Breast epithelium (tissue), 4 donors: ENCODE data around the gene GRPR. TPM values are rescaled to one million over a fixed set of nuclear protein-coding genes. Genes with fewer than 3 reads are reported as not detected.
"Not testable (repeated sequence)": the region's sequence is repeated elsewhere in the genome, so short reads cannot be mapped to it uniquely, and the experiment has no call there.

ENCODE experiments used
- DNase-seq, 2 donors: peaks; one replicate each; pipeline ENCODE4 v3.0.0-alpha.2; 2019; ENCODE audit warnings: low spot score in 2 of 2
- H3K27ac ChIP-seq, 2 donors: fragments of 200-600 bp; sonication (generic) in 1 of 2; one replicate each; pipeline ENCODE4 v1.5.1; 2016 to 2019; ENCODE audit warnings: mild to moderate bottlenecking in 1 of 2
- H3K27me3 ChIP-seq, 2 donors: fragments of 200-600 bp; sonication (generic) in 1 of 2; one replicate each; pipeline versions ENCODE4 v1.5.1 to v1.6.0; 2017 to 2019; ENCODE audit warnings: control low read depth in 1 of 2, mild to moderate bottlenecking in 1 of 2
- H3K36me3 ChIP-seq: fragments of 200-600 bp; one replicate; pipeline ENCODE4 v1.5.1; 2019
- H3K4me1 ChIP-seq, 2 donors: fragments of 200-600 bp; sonication (generic); one replicate each; pipeline ENCODE4 v1.5.1; 2016 to 2019; ENCODE audit warnings: control low read depth in 1 of 2
- H3K4me3 ChIP-seq, 3 donors: fragments of 200-600 bp; sonication (generic); 1 replicate in 2 of 3; 2 replicates in 1 of 3; pipeline ENCODE4 v1.5.1; 2016 to 2019; ENCODE audit warnings: mild to moderate bottlenecking in 3 of 3, moderate library complexity in 2 of 3
- H3K9me3 ChIP-seq, 2 donors: fragments of 200-600 bp; sonication (generic) in 1 of 2; one replicate each; pipeline ENCODE4 v1.5.1; 2016 to 2019; ENCODE audit warnings: control low read depth in 1 of 2
- CTCF ChIP-seq, 3 donors: fragments of 450-650 bp; IDR thresholded peaks; one replicate each; pipeline ENCODE4 v1.5.1; 2016 to 2017; ENCODE audit warnings: antibody characterized with exemption in 3 of 3, mild to moderate bottlenecking in 3 of 3, moderate library complexity in 3 of 3
- POLR2A ChIP-seq: fragments of 450-650 bp; IDR thresholded peaks from one replicate; pipeline ENCODE4 v1.6.1; 2016; ENCODE audit warnings: antibody characterized with exemption, mild to moderate bottlenecking, moderate library complexity
- POLR2AphosphoS5 ChIP-seq, 3 donors: sonication (generic); formaldehyde crosslinking; IDR thresholded peaks; one replicate each; pipeline ENCODE4 v1.6.1; 2017; ENCODE audit warnings: antibody characterized with exemption in 3 of 3
- intact Hi-C: fragments of 100-400 bp; cut with DNase I; formaldehyde crosslinking; loops from one replicate; pipeline ENCODE4 v1.15.1; 2023; ENCODE audit warnings: low total_unique reads
- total RNA-seq, 3 donors: library from RNA; depleted of rRNA; stranded (reverse); fragments of >200 nt; gene quantifications; one replicate each; pipeline ENCODE4 v1.1.0, GENCODE V29; 2016

GRPR gene
- total RNA-seq, 3 donors from 2014 or later = 5.3 to 6.2 TPM; not detected in 1

- no peaks in the 10 kb centered on the region for H3K36me3 ChIP-seq
- H3K27ac ChIP-seq = no peak overlapping the region
- H3K9me3 ChIP-seq = no peaks in the 10 kb centered on the region
- H3K4me1 ChIP-seq = no peaks in the 10 kb centered on the region
- H3K27me3 ChIP-seq = peaks cover 0 to 20% of the 10 kb centered on the region in 2 donors
- no peak overlapping the region for H3K4me3 ChIP-seq
- intact Hi-C loops = no loop called here
- no peak for DNase-seq
- no peak for TF ChIP-seq POLR2AphosphoS5 (IDR thresholded peaks at IDR 0.05)
- no peak for TF ChIP-seq CTCF (IDR thresholded peaks at IDR 0.05)
- no peak for TF ChIP-seq POLR2A
These were observed 22.3 kb downstream of the GRPR start for GRCh38 chrX:16145656-16146055.

GRCh38 chrX:16148896-16149295 lies 25.5 kb downstream of the GRPR start:
- Histone ChIP-seq H3K36me3 (no peaks in the 10 kb centered on the region), H3K27ac (no peak overlapping the region), H3K4me1 (no peaks in the 10 kb centered on the region), H3K27me3 (peaks cover 0 to 21% of the 10 kb centered on the region in 2 donors), H3K9me3 (no peaks in the 10 kb centered on the region), H3K4me3 (no peak overlapping the region)
- no peak for DNase-seq
- intact Hi-C loops = no loop called here
- TF ChIP-seq CTCF (IDR thresholded peaks at IDR 0.05) (no peak), POLR2A (no peak), POLR2AphosphoS5 (IDR thresholded peaks at IDR 0.05) (no peak)

DNA sequence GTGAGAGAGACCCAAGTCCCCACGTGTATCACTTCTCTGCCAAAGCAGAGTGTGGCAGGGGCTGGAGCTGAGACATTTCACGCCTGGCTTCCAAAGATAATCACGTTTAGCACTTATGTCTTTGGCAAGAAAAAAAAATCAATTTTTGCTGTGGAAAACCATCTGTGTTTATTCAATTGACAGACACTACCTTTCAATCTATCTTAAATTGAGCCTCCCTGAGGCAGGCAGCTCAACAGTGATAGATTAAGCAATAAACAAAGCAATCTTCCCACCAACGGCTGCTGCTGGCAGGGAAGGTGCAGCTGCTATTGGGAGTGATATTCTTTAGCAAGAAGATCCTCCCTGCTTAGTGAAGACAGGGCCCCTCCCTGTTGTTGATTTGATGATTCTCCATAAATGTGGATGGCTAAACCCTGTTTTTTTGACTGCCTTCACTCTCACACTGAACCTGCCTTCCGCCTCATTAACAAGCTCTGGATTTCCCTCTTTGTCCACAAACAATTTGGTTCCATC lies 32.3 kb downstream of the GRPR start:
- TF ChIP-seq CTCF (IDR thresholded peaks at IDR 0.05) (no peak), POLR2AphosphoS5 (IDR thresholded peaks at IDR 0.05) (no peak), POLR2A (no peak)
- intact Hi-C loops = no loop called here
- H3K27me3 ChIP-seq = peaks cover 0 to 22% of the 10 kb centered on the region in 2 donors

DNA sequence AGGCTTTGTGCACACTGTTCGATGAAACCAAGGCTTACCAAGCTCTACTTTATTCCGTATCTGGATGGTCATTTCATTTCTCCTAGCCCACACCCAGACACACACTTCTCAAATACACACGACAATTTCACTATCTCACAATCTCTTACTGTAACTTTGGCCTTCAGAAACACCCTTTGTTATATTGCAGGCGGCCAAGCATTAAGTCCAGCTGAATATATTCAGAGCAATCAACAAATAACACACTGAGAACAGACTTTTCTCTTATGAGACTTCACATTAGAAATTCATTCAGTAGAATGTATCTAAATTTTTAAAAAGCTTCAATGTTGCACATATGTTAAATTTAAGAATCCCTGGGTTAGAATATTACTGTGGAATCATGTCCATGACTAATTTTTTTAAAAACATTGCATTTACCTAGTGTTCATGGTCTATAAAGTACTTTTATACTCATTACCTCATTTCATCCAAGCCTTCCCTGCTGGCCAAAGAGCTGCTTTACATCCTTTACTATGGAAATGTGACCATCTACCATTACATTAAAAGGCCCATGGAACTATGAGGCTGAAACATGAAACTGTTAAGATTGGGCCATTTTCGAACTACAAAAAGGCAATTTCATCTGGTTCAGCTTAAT lies 33.4 kb downstream of the GRPR start:
- intact Hi-C loops = no loop called here
- DNase-seq = no peak
- Histone ChIP-seq H3K9me3 (no peaks in the 10 kb centered on the region), H3K4me1 (no peaks in the 10 kb centered on the region), H3K27me3 (peaks cover 0 to 24% of the 10 kb centered on the region in 2 donors), H3K27ac (no peak overlapping the region), H3K36me3 (no peaks in the 10 kb centered on the region), H3K4me3 (no peak overlapping the region)
- TF ChIP-seq POLR2A (no peak), CTCF (IDR thresholded peaks at IDR 0.05) (no peak)

More for the DNA sequence above, 32.3 kb downstream of the GRPR start:
- Histone ChIP-seq H3K36me3 (no peaks in the 10 kb centered on the region), H3K4me1 (no peaks in the 10 kb centered on the region), H3K4me3 (no peak overlapping the region), H3K9me3 (no peaks in the 10 kb centered on the region), H3K27ac (no peak overlapping the region)
- no peak for DNase-seq

GRCh38 chrX:16160729-16161128 lies 37.4 kb downstream of the GRPR start:
- intact Hi-C loops = no loop called here
- no peak for DNase-seq
- H3K36me3 ChIP-seq = no peaks in the 10 kb centered on the region
- no peak overlapping the region for H3K4me3 ChIP-seq
- no peak overlapping the region for H3K27ac ChIP-seq
- H3K9me3 ChIP-seq = no peaks in the 10 kb centered on the region
- TF ChIP-seq POLR2A = no peak
- no peak for TF ChIP-seq POLR2AphosphoS5 (IDR thresholded peaks at IDR 0.05)
- TF ChIP-seq CTCF (IDR thresholded peaks at IDR 0.05) = no peak
- H3K27me3 ChIP-seq = peaks cover 0 to 28% of the 10 kb centered on the region in 2 donors
- H3K4me1 ChIP-seq = no peaks in the 10 kb centered on the region

- H3K27me3 ChIP-seq = peaks cover 0 to 28% of the 10 kb centered on the region in 2 donors
- H3K27ac ChIP-seq, DNase-seq, H3K4me1 ChIP-seq, H3K4me3 ChIP-seq, H3K36me3 ChIP-seq, intact Hi-C loops, H3K9me3 ChIP-seq: not testable (repeated sequence)
These were observed 37.8 kb downstream of the GRPR start for GRCh38 chrX:16161173-16161572.
